Panc1 (cell line): ENCODE measurements around the gene ZMYM4. TPM values are rescaled to one million over a fixed set of nuclear protein-coding genes. Genes with fewer than 3 reads are reported as not detected.

Experiments
- ATAC-seq: fragments of 200-7000 bp; cut with Tn5 transposase; 2 replicates; pipeline ENCODE4 v1.9.1; 2020; ENCODE audit warnings: mild to moderate bottlenecking, moderate library complexity
- BruUV-seq: library from RNA; stranded (reverse); fragments of 400-500 nt; replicated peaks from 2 replicates; lab custom pipeline; 2021; lab: Mats Ljungman, UMichigan
- CTCF ChIA-PET: fragments of 300-600 bp; sonication (Branson Sonifier 250); formaldehyde crosslinking; loops from one replicate; lab custom pipeline; 2022; ENCODE audit warnings: antibody characterized with exemption; lab: Charles Lee
- POLR2A ChIA-PET: fragments of 300-600 bp; sonication (Branson Sonifier 250); formaldehyde crosslinking; loops from one replicate; lab custom pipeline; 2022; ENCODE audit warnings: antibody characterized with exemption; lab: Charles Lee
- DNase-seq: peaks from one replicate; pipeline ENCODE4 v3.0.0-alpha.2; 2010; ENCODE audit warnings: low read depth, low spot score
- H3K27ac ChIP-seq: 2 replicates; pipeline ENCODE4 v1.5.1; 2011; ENCODE audit warnings: mild to moderate bottlenecking, low read length, inconsistent platforms
- H3K27me3 ChIP-seq: fragments of 200-500 bp; sonication (Bioruptor generic); 2 replicates; pipeline ENCODE4 v1.6.0; 2014; ENCODE audit warnings: low read length, inconsistent platforms; ENCODE audit not compliant: control insufficient read depth, insufficient read depth
- H3K36me3 ChIP-seq: fragments of 200-500 bp; sonication (Bioruptor generic); 2 replicates; pipeline ENCODE4 v1.5.1; 2014; ENCODE audit warnings: inconsistent platforms, mild to moderate bottlenecking, low read length, moderate library complexity; ENCODE audit not compliant: control insufficient read depth, insufficient read depth
- H3K4me1 ChIP-seq: 2 replicates; pipeline ENCODE4 v1.5.1; 2011; ENCODE audit warnings: inconsistent platforms, mild to moderate bottlenecking, low read length, moderate library complexity; ENCODE audit not compliant: control insufficient read depth, insufficient read depth
- H3K4me3 ChIP-seq, 2 experiments: 2 replicates each; pipeline ENCODE4 v1.5.1; 2011 to 2012; ENCODE audit warnings: low read depth in 2 of 2, low read length in 2 of 2, mild to moderate bottlenecking in 2 of 2, inconsistent platforms in 1 of 2, moderate library complexity in 1 of 2
- H3K9me3 ChIP-seq: fragments of 200-500 bp; sonication (Bioruptor generic); 2 replicates; pipeline ENCODE4 v1.5.1; 2014; ENCODE audit warnings: low read depth, mild to moderate bottlenecking, inconsistent platforms, low read length, moderate library complexity; ENCODE audit not compliant: control insufficient read depth, insufficient read depth
- CTCF ChIP-seq: fragments of 450-650 bp; IDR thresholded peaks from 2 replicates; pipeline ENCODE4 v1.5.1; 2017; ENCODE audit warnings: mild to moderate bottlenecking
- POLR2AphosphoS5 ChIP-seq: IDR thresholded peaks from 2 replicates; pipeline ENCODE4 v1.6.1; 2012; ENCODE audit warnings: mild to moderate bottlenecking, low read depth, low read length, moderate library complexity
- REST ChIP-seq, 2 experiments: IDR thresholded peaks; 2 replicates each; pipeline ENCODE4 v1.6.1; 2011 to 2012; ENCODE audit warnings: low read depth in 2 of 2, control low read depth in 1 of 2, low read length in 1 of 2, mild to moderate bottlenecking in 1 of 2, moderate library complexity in 1 of 2; ENCODE audit not compliant: insufficient read depth in 1 of 2
- SIN3A ChIP-seq: IDR thresholded peaks from 2 replicates; pipeline ENCODE4 v1.6.1; 2012; ENCODE audit warnings: low read depth, mild to moderate bottlenecking, low read length, moderate library complexity, borderline replicate concordance; ENCODE audit not compliant: insufficient read depth
- TCF7L2 ChIP-seq: IDR thresholded peaks from 2 replicates; pipeline ENCODE4 v1.6.1; 2011; ENCODE audit warnings: mild to moderate bottlenecking, low read depth, low read length, inconsistent platforms
- in situ Hi-C: cut with HindIII; loops from 2 replicates; pipeline ENCODE4 v1.10.0; 2016; ENCODE audit warnings: low sequenced_read_pairs, low pct_unique_long_range_greater_than_20kb
- intact Hi-C: fragments of 100-400 bp; cut with micrococcal nuclease; formaldehyde crosslinking; loops from one replicate; pipeline ENCODE4 v1.10.0; 2022; ENCODE audit not compliant: unreplicated experiment
- total RNA-seq: library from RNA; stranded (reverse); gene quantifications from one replicate; pipeline ENCODE4 v1.2.1, GENCODE V29; 2021; ENCODE audit not compliant: unreplicated experiment

Gene ZMYM4
- total RNA-seq, 1 experiment from 2014 or later: 82.2 TPM

- Histone ChIP-seq H3K4me1 (no peaks in the 10 kb centered on the region), H3K36me3 (peaks cover 44% of the 10 kb centered on the region), H3K4me3 (no peak overlapping the region), H3K27me3 (no peaks in the 10 kb centered on the region), H3K27ac (no peak overlapping the region), H3K9me3 (no peaks in the 10 kb centered on the region)
- DNase-seq (no peak), ATAC-seq (no peak)
- BruUV-seq: no TSS peak
- no peak for TF ChIP-seq REST (IDR thresholded peaks at IDR 0.05; ENCODE audit: insufficient read depth in 1 of 2, low read depth in 2 of 2, low read length in 1 of 2)
- no peak for TF ChIP-seq TCF7L2
- no peak for TF ChIP-seq SIN3A
- TF ChIP-seq CTCF: no peak
- TF ChIP-seq POLR2AphosphoS5: no peak
- ChIA-PET CTCF (no interaction called here), POLR2A (interaction anchor here (0.7 kb wide), 1 partner anchor 279 kb away, joined by 4 read pairs; no protein-coding TSS in a partner anchor)
- intact Hi-C loops: no loop called here
- in situ Hi-C loops: no loop called here
Observed at GRCh38 chr1:35398739-35399138, 130.2 kb downstream of the ZMYM4 start.

- intact Hi-C loops (no loop called here), in situ Hi-C loops (no loop called here)
- BruUV-seq: no TSS peak
- Histone ChIP-seq H3K36me3 (peaks cover 47% of the 10 kb centered on the region), H3K4me1 (no peaks in the 10 kb centered on the region), H3K4me3 (no peak overlapping the region), H3K9me3 (no peaks in the 10 kb centered on the region), H3K27ac (no peak overlapping the region), H3K27me3 (no peaks in the 10 kb centered on the region)
- ChIA-PET POLR2A (no interaction called here), CTCF (no interaction called here)
- DNase-seq (no peak), ATAC-seq (no peak)
- TF ChIP-seq SIN3A (no peak), TCF7L2 (no peak), REST (IDR thresholded peaks at IDR 0.05; ENCODE audit: insufficient read depth in 1 of 2, low read depth in 2 of 2, low read length in 1 of 2) (no peak), POLR2AphosphoS5 (no peak), CTCF (no peak)
Observed at GRCh38 chr1:35401049-35401448, 132.5 kb downstream of the ZMYM4 start.
